ENCODE measurements around the gene HP. TPM values are rescaled to one million over a fixed set of nuclear protein-coding genes. Genes with fewer than 3 reads are reported as not detected.

HP gene
- total RNA-seq, 1 experiment from 2014 or later = not detected

DNA sequence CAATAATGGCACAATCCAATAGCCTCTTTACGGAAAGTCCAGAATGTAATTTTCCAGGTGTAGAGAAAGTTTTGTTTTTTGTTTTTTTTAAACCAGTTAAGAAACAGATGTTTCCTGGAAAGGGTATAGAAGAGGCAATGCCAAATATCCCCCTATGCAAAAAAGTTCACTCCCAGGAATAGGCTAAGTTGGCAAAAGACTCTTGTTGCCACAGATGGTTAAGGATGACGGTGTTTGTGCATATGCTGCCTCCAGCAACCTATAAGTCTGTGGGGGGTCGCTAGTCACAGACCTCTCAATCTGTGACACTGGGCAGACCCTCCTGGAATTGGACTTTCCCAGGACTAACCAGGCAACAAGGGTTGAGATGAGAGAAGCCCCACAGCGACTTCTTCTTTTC is 20.9 kb upstream of the HP start:
- Mint-ChIP-seq H3K9me3 (ENCODE audit: low read depth, unreplicated experiment) (no peaks in the 10 kb centered on the region), H3K4me3 (ENCODE audit: low read depth, unreplicated experiment) (no peak overlapping the region), H3K27ac (ENCODE audit: unreplicated experiment) (no peak overlapping the region), H3K27me3 (ENCODE audit: unreplicated experiment) (no peaks in the 10 kb centered on the region), H3K4me1 (ENCODE audit: low read depth, unreplicated experiment) (no peaks in the 10 kb centered on the region), H3K36me3 (ENCODE audit: insufficient read depth, unreplicated experiment) (no peaks in the 10 kb centered on the region)
- intact Hi-C loops (cut with micrococcal nuclease; ENCODE audit: unreplicated experiment) = no loop called here
- CTCF ChIA-PET = no interaction called here
- no peak for DNase-seq
- BruUV-seq (replicated peaks) = no TSS peak
- TF ChIP-seq, protein P1, sequence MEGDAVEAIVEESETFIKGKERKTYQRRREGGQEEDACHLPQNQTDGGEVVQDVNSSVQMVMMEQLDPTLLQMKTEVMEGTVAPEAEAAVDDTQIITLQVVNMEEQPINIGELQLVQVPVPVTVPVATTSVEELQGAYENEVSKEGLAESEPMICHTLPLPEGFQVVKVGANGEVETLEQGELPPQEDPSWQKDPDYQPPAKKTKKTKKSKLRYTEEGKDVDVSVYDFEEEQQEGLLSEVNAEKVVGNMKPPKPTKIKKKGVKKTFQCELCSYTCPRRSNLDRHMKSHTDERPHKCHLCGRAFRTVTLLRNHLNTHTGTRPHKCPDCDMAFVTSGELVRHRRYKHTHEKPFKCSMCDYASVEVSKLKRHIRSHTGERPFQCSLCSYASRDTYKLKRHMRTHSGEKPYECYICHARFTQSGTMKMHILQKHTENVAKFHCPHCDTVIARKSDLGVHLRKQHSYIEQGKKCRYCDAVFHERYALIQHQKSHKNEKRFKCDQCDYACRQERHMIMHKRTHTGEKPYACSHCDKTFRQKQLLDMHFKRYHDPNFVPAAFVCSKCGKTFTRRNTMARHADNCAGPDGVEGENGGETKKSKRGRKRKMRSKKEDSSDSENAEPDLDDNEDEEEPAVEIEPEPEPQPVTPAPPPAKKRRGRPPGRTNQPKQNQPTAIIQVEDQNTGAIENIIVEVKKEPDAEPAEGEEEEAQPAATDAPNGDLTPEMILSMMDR (IDR thresholded peaks at IDR 0.05; ENCODE audit: unreplicated experiment) = no peak

DNA sequence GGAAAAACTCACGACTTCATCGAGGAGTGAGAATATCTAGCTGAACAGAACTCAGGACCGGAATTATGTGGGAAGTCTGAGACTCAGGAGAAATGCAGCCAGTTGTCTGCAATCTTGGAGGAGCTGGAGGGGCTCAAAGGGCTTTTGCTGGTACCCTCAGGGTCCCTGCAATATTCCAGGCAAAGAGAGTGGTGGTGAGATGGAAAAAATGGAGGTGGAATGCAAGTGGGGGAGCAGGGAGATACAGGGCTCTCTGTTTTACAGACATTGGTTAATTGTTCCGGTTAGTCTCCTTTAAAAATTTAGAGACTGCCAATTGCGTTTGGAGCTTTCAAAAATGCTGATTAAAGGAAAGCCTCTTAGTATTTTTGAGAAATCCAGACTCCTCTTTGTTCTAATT is 18.2 kb upstream of the HP start:
- no peak for DNase-seq
- no peak overlapping the region for H3K4me3 Mint-ChIP-seq (ENCODE audit: low read depth, unreplicated experiment)
- no peaks in the 10 kb centered on the region for H3K9me3 Mint-ChIP-seq (ENCODE audit: low read depth, unreplicated experiment)
- H3K27me3 Mint-ChIP-seq (ENCODE audit: unreplicated experiment) = no peaks in the 10 kb centered on the region
- H3K27ac Mint-ChIP-seq (ENCODE audit: unreplicated experiment) = no peak overlapping the region
- no peaks in the 10 kb centered on the region for H3K36me3 Mint-ChIP-seq (ENCODE audit: insufficient read depth, unreplicated experiment)
- TF ChIP-seq, protein P1 (IDR thresholded peaks at IDR 0.05; ENCODE audit: unreplicated experiment) = no peak
- CTCF ChIA-PET = no interaction called here
- no peaks in the 10 kb centered on the region for H3K4me1 Mint-ChIP-seq (ENCODE audit: low read depth, unreplicated experiment)
- intact Hi-C loops (cut with micrococcal nuclease; ENCODE audit: unreplicated experiment) = no loop called here
- BruUV-seq (replicated peaks) = no TSS peak

DNA sequence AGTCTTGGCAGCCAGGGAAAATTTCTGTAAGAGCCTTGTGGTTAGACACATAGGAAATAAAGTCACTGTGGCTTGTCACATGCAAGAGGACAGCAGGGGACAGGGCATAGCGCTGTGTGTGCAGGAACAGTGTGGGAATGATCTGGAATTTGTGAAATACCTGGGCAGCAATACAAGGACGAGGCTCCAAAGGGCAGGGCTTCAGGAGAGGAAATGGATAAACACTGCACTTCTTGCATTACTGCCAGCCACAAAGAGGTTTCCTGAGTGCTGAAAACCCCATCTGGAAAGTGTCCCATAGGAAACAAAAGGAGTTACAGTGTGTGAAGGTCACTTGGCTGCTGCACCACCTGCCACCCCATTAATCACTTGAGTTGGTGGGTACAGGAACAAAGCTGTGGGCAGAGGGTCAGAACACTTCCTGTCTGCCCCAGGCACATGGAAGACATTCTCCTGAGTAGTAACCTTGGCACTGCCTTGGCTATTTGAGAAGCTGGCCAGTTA is 12.1 kb upstream of the HP start:
- Mint-ChIP-seq H3K36me3 (ENCODE audit: insufficient read depth, unreplicated experiment) (no peaks in the 10 kb centered on the region), H3K9me3 (ENCODE audit: low read depth, unreplicated experiment) (no peaks in the 10 kb centered on the region), H3K4me3 (ENCODE audit: low read depth, unreplicated experiment) (no peak overlapping the region), H3K27ac (ENCODE audit: unreplicated experiment) (no peak overlapping the region), H3K4me1 (ENCODE audit: low read depth, unreplicated experiment) (no peaks in the 10 kb centered on the region), H3K27me3 (ENCODE audit: unreplicated experiment) (no peaks in the 10 kb centered on the region)
- TF ChIP-seq, protein P1 (IDR thresholded peaks at IDR 0.05; ENCODE audit: unreplicated experiment) = no peak
- DNase-seq = no peak
- intact Hi-C loops (cut with micrococcal nuclease; ENCODE audit: unreplicated experiment) = no loop called here
- CTCF ChIA-PET = no interaction called here
- BruUV-seq (replicated peaks) = no TSS peak

DNA sequence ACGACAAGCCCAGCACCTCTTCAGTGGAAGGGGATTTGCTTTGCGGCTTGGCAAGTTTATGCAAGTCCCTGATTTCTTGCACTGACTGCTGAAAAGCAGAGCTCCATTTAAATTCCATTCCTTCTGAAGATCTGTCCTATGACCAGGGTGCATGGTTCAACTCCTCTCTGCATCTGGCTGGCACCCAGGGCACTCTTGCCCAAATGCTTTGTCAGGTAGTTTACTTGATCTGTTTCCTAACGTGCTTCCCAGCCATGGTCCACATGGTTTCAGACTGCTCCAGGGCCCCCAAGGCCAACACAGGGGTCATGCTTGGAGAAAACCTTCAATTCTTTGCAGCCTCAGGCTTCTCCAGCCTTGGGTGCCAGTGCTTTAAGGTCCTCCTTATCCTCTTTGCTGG is 11.2 kb upstream of the HP start:
- TF ChIP-seq, protein P1 (IDR thresholded peaks at IDR 0.05; ENCODE audit: unreplicated experiment) = no peak
- H3K4me3 Mint-ChIP-seq (ENCODE audit: low read depth, unreplicated experiment) = no peak overlapping the region
- BruUV-seq (replicated peaks) = no TSS peak
- DNase-seq = no peak
- H3K36me3 Mint-ChIP-seq (ENCODE audit: insufficient read depth, unreplicated experiment) = no peaks in the 10 kb centered on the region
- H3K9me3 Mint-ChIP-seq (ENCODE audit: low read depth, unreplicated experiment) = no peaks in the 10 kb centered on the region
- intact Hi-C loops (cut with micrococcal nuclease; ENCODE audit: unreplicated experiment) = no loop called here
- CTCF ChIA-PET = no interaction called here
- H3K27ac Mint-ChIP-seq (ENCODE audit: unreplicated experiment) = no peak overlapping the region
- H3K4me1 Mint-ChIP-seq (ENCODE audit: low read depth, unreplicated experiment) = no peaks in the 10 kb centered on the region
- no peaks in the 10 kb centered on the region for H3K27me3 Mint-ChIP-seq (ENCODE audit: unreplicated experiment)
